ENCODE measurements around the gene NFATC4. TPM values are rescaled to one million over a fixed set of nuclear protein-coding genes. Genes with fewer than 3 reads are reported as not detected.
"Not testable (repeated sequence)": the region's sequence is repeated elsewhere in the genome, so short reads cannot be mapped to it uniquely, and the experiment has no call there.

The NFATC4 gene
- total RNA-seq, 2 experiments from 2014 or later: 1.3 TPM; not detected in 1

GRCh38 chr14:24364841-24365240 lies 3.1 kb upstream of the NFATC4 start:
- Mint-ChIP-seq H3K4me1 (peaks cover 24% of the 10 kb centered on the region), H3K4me3 (no peak overlapping the region), H3K27me3 (peaks cover 68% of the 10 kb centered on the region), H3K36me3 (no peaks in the 10 kb centered on the region), H3K27ac (no peak overlapping the region), H3K9me3 (ENCODE audit: low read depth) (no peaks in the 10 kb centered on the region)
- DNase-seq (no peak), ATAC-seq (no peak)
- CTCF ChIA-PET: interaction anchor here (0.9 to 2.2 kb wide), 5 partner anchors 18 to 71 kb away, joined by 3 to 41 read pairs (median 11); partner anchors contain the start of gene KHNYN

GRCh38 chr14:24365600-24366412 lies 2.2 kb upstream of the NFATC4 start:
- CTCF ChIA-PET: interaction anchor here (0.9 to 2.2 kb wide), 6 partner anchors 19 to 70 kb away, joined by 3 to 41 read pairs (median 8); partner anchors contain the start of gene KHNYN
- H3K27me3 Mint-ChIP-seq: peaks cover 65% of the 10 kb centered on the region
- H3K36me3 Mint-ChIP-seq: no peaks in the 10 kb centered on the region
- no peak overlapping the region for H3K4me3 Mint-ChIP-seq
- no peak overlapping the region for H3K27ac Mint-ChIP-seq
- ATAC-seq (peak; percentile 67), DNase-seq (peak; percentile 69)
- peaks cover 24% of the 10 kb centered on the region for H3K4me1 Mint-ChIP-seq
- H3K9me3 Mint-ChIP-seq (ENCODE audit: low read depth): no peaks in the 10 kb centered on the region

GRCh38 chr14:24366413-24366720 lies 1.6 kb upstream of the NFATC4 start:
- no peak overlapping the region for H3K27ac Mint-ChIP-seq
- ATAC-seq (no peak), DNase-seq (no peak)
- H3K27me3 Mint-ChIP-seq: peaks cover 66% of the 10 kb centered on the region
- CTCF ChIA-PET: interaction anchor here (1.6 to 2.2 kb wide), 4 partner anchors 19 to 69 kb away, joined by 6 to 41 read pairs (median 12); partner anchors contain the start of gene KHNYN
- H3K4me3 Mint-ChIP-seq: no peak overlapping the region
- no peaks in the 10 kb centered on the region for H3K36me3 Mint-ChIP-seq
- no peaks in the 10 kb centered on the region for H3K9me3 Mint-ChIP-seq (ENCODE audit: low read depth)
- peaks cover 24% of the 10 kb centered on the region for H3K4me1 Mint-ChIP-seq

GRCh38 chr14:24366721-24367513 lies 1.1 kb upstream of the NFATC4 start:
- peaks cover 61% of the 10 kb centered on the region for H3K27me3 Mint-ChIP-seq
- H3K27ac Mint-ChIP-seq: no peak overlapping the region
- CTCF ChIA-PET: interaction anchor here (1.6 to 2.2 kb wide), 4 partner anchors 20 to 69 kb away, joined by 6 to 41 read pairs (median 12); partner anchors contain the start of gene KHNYN
- H3K9me3 Mint-ChIP-seq (ENCODE audit: low read depth): no peaks in the 10 kb centered on the region
- DNase-seq (no peak), ATAC-seq (no peak)
- no peak overlapping the region for H3K4me3 Mint-ChIP-seq
- H3K36me3 Mint-ChIP-seq: no peaks in the 10 kb centered on the region
- H3K4me1 Mint-ChIP-seq: peaks cover 24% of the 10 kb centered on the region

- no peak for DNase-seq
- Mint-ChIP-seq H3K4me3 (no peak overlapping the region), H3K36me3 (no peaks in the 10 kb centered on the region), H3K4me1 (peaks cover 24% of the 10 kb centered on the region), H3K27ac (no peak overlapping the region), H3K9me3 (ENCODE audit: low read depth) (no peaks in the 10 kb centered on the region), H3K27me3 (peaks cover 50% of the 10 kb centered on the region)
- no peak for ATAC-seq
- CTCF ChIA-PET: no interaction called here
Measured at GRCh38 chr14:24368212-24368561, 203 bp downstream of the NFATC4 start.

GRCh38 chr14:24368562-24369252 lies 723 bp downstream of the NFATC4 start:
- no peak for DNase-seq
- H3K27me3 Mint-ChIP-seq: peaks cover 50% of the 10 kb centered on the region
- no peaks in the 10 kb centered on the region for H3K36me3 Mint-ChIP-seq
- H3K4me3 Mint-ChIP-seq: no peak overlapping the region
- H3K9me3 Mint-ChIP-seq (ENCODE audit: low read depth): no peaks in the 10 kb centered on the region
- CTCF ChIA-PET: no interaction called here
- H3K4me1 Mint-ChIP-seq: peaks cover 24% of the 10 kb centered on the region
- ATAC-seq: no peak
- no peak overlapping the region for H3K27ac Mint-ChIP-seq

GRCh38 chr14:24369463-24369862 lies 1.5 kb downstream of the NFATC4 start:
- H3K4me3 Mint-ChIP-seq: no peak overlapping the region
- H3K4me1 Mint-ChIP-seq: peaks cover 24% of the 10 kb centered on the region
- CTCF ChIA-PET: interaction anchor here (1.9 to 3.6 kb wide), 2 partner anchors 35 to 62 kb away, joined by 6 to 13 read pairs; no protein-coding TSS in a partner anchor
- ATAC-seq (no peak), DNase-seq (no peak)
- no peak overlapping the region for H3K27ac Mint-ChIP-seq
- peaks cover 50% of the 10 kb centered on the region for H3K27me3 Mint-ChIP-seq
- H3K9me3 Mint-ChIP-seq (ENCODE audit: low read depth): no peaks in the 10 kb centered on the region
- H3K36me3 Mint-ChIP-seq: no peaks in the 10 kb centered on the region

- Mint-ChIP-seq H3K27me3 (peaks cover 48% of the 10 kb centered on the region), H3K4me3 (no peak overlapping the region), H3K27ac (no peak overlapping the region), H3K36me3 (no peaks in the 10 kb centered on the region), H3K4me1 (peaks cover 21% of the 10 kb centered on the region), H3K9me3 (ENCODE audit: low read depth) (no peaks in the 10 kb centered on the region)
- CTCF ChIA-PET: interaction anchor here (1.9 to 3.6 kb wide), 2 partner anchors 36 to 62 kb away, joined by 6 to 13 read pairs; no protein-coding TSS in a partner anchor
- DNase-seq (no peak), ATAC-seq (no peak)
Measured at GRCh38 chr14:24369907-24370687, 2.1 kb downstream of the NFATC4 start.

GRCh38 chr14:24370748-24371147 lies 2.8 kb downstream of the NFATC4 start:
- Mint-ChIP-seq H3K4me1 (peaks cover 15% of the 10 kb centered on the region), H3K36me3 (no peaks in the 10 kb centered on the region), H3K4me3 (no peak overlapping the region), H3K9me3 (ENCODE audit: low read depth) (no peaks in the 10 kb centered on the region), H3K27me3 (peaks cover 41% of the 10 kb centered on the region), H3K27ac (no peak overlapping the region)
- CTCF ChIA-PET: interaction anchor here (1.9 to 3.6 kb wide), 2 partner anchors 37 to 61 kb away, joined by 6 to 13 read pairs; no protein-coding TSS in a partner anchor
- DNase-seq: no peak
- no peak for ATAC-seq

- DNase-seq; H3K4me3 Mint-ChIP-seq; ATAC-seq; H3K27ac Mint-ChIP-seq; H3K9me3 Mint-ChIP-seq (ENCODE audit: low read depth); H3K36me3 Mint-ChIP-seq: not testable (repeated sequence)
- CTCF ChIA-PET: interaction anchor here (1.9 to 3.6 kb wide), 2 partner anchors 38 to 60 kb away, joined by 6 to 13 read pairs; no protein-coding TSS in a partner anchor
- Mint-ChIP-seq H3K27me3 (peaks cover 35% of the 10 kb centered on the region), H3K4me1 (peaks cover 12% of the 10 kb centered on the region)
Measured at GRCh38 chr14:24371605-24372004, 3.6 kb downstream of the NFATC4 start.

- H3K27me3 Mint-ChIP-seq: peaks cover 23% of the 10 kb centered on the region
- CTCF ChIA-PET: interaction anchor here (0.9 to 3.6 kb wide), 2 partner anchors 39 to 41 kb away, joined by 4 to 13 read pairs; no protein-coding TSS in a partner anchor
- no peaks in the 10 kb centered on the region for H3K9me3 Mint-ChIP-seq (ENCODE audit: low read depth)
- H3K4me1 Mint-ChIP-seq: no peaks in the 10 kb centered on the region
- no peak for ATAC-seq
- H3K36me3 Mint-ChIP-seq: no peaks in the 10 kb centered on the region
- H3K27ac Mint-ChIP-seq: no peak overlapping the region
- no peak overlapping the region for H3K4me3 Mint-ChIP-seq
- DNase-seq: no peak
Measured at GRCh38 chr14:24372701-24373416, 4.9 kb downstream of the NFATC4 start.

GRCh38 chr14:24376448-24377070 lies 8.6 kb downstream of the NFATC4 start:
- Mint-ChIP-seq H3K27ac (no peak overlapping the region), H3K4me3 (no peak overlapping the region), H3K4me1 (no peaks in the 10 kb centered on the region), H3K27me3 (peaks cover 3% of the 10 kb centered on the region), H3K36me3 (no peaks in the 10 kb centered on the region), H3K9me3 (ENCODE audit: low read depth) (no peaks in the 10 kb centered on the region)
- DNase-seq (no peak), ATAC-seq (no peak)
- CTCF ChIA-PET: no interaction called here
